Skin of body (tissue), 2 donors: Measurements from ENCODE around the gene PMS2. TPM values are rescaled to one million over a fixed set of nuclear protein-coding genes. Genes with fewer than 3 reads are reported as not detected.
"Not testable (repeated sequence)": the region's sequence is repeated elsewhere in the genome, so short reads cannot be mapped to it uniquely, and the experiment has no call there.

ENCODE experiments used
- DNase-seq: peaks from one replicate; lab custom pipeline; 2025; lab: John Stamatoyannopoulos, UW
- total RNA-seq: library from RNA; depleted of rRNA; stranded (reverse); fragments of >200 nt; gene quantifications from one replicate; pipeline ENCODE4 v1.2.3, GENCODE V29; 2014

PMS2 gene, protein sequence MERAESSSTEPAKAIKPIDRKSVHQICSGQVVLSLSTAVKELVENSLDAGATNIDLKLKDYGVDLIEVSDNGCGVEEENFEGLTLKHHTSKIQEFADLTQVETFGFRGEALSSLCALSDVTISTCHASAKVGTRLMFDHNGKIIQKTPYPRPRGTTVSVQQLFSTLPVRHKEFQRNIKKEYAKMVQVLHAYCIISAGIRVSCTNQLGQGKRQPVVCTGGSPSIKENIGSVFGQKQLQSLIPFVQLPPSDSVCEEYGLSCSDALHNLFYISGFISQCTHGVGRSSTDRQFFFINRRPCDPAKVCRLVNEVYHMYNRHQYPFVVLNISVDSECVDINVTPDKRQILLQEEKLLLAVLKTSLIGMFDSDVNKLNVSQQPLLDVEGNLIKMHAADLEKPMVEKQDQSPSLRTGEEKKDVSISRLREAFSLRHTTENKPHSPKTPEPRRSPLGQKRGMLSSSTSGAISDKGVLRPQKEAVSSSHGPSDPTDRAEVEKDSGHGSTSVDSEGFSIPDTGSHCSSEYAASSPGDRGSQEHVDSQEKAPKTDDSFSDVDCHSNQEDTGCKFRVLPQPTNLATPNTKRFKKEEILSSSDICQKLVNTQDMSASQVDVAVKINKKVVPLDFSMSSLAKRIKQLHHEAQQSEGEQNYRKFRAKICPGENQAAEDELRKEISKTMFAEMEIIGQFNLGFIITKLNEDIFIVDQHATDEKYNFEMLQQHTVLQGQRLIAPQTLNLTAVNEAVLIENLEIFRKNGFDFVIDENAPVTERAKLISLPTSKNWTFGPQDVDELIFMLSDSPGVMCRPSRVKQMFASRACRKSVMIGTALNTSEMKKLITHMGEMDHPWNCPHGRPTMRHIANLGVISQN
- total RNA-seq, result 13.0 TPM

DNA sequence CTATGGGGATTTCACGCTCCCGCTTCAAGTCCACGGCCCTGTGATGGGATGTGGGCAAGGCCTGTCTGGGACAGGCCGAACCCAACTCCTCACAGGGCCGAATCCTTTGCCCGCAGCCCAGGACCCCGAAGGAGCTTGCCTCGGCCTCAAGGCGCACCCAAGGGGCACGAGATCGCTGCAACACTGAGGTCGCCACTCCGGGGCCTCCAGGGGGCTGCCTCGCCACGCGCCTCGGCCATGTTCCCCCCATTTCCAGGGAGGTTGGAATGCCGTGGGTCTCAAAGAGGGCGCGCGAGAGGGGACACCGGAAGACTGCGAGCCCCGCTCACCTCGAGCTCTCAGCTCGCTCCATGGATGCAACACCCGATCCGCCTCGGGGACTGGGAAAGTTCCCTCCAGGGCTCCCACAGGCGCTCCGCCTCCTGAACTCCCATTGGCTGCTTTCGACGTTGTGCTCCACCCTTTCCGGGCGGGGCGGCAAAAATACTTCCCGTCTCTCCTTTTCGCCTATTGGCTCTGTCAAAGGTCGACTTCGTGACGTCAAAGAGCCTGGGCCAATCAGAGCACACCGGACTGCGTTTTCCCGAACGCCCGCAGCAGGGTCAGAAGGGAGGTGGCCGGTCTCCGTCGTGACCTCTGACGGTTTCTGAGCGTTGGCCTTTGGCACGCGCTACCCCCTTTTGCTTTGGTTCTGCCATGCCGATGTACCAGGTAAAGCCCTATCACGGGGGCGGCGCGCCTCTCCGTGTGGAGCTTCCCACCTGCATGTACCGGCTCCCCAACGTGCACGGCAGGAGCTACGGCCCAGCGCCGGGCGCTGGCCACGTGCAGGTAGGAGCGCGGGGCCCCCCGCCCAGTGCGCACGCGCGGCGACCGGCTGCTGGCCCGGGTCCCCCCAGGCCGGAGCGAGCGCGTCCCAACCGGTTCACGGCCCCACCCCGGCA is at the start of gene PMS2, which contains the start of gene AIMP2:
TSS of gene PMS2 (minus strand) at position 382 of the 944 bp plus-strand sequence. CDS start at position 352, 30 bp downstream.
TSS of gene AIMP2 (plus strand) at position 605 of the 944 bp plus-strand sequence. CDS start at position 697, 92 bp downstream.
- DNase-seq, result peak; percentile 95

DNA sequence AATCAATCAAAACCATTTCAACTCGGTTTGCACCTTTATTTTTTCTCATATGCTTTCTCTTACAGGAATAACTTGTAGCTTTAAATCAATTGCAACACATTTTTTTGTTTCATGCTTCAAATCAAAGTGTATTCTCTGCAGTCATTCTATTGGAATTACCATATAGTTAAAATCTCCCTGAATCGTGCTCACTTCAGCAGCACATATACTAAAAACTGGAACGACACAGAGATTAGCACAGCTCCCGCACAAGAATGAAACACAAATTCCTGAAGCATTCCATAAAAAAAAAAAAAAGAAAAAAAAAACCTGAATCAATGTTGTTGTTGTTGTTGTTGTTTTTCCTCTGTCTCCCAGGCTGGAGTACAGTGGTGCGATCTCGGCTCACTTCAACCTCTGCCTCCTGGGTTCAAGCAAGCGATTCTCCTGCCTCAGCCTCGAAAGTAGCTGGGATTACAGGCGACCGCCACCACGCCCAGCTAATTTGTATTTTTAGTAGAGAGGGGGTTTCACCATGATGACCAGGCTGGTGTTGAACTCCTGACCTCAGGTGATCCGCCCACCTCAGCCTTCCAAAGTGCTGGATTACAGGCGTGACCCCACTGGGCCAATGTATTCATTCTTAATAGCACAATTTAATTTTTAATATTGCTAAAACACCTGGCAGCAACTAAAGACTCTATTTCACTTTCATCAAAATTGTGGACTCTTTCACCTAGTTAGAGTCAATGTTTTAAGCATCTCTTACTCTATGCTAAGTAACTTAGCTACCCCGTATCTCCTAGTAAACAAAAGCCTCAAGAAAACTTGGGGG is 48.7 kb upstream of the PMS2 start:
- no peak for DNase-seq

DNA sequence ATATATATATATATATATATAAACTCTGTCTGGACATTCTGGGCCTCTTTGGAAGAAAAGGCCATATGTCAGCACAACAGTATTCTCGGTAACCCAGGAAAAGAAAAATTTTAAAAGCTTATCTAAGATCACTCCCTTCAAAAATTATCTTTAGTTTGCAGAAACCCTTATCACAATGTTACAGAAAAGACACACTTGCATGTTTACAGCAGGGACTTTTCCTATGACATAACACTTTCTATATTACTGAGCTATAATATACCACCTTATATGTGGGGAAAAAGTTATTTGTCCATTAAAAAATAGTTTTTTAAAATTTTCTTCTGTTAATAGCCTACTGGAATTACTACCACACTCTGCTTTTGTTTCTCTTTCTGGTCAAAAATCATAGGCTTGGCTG is 47.8 kb upstream of the PMS2 start:
- no peak for DNase-seq

DNA sequence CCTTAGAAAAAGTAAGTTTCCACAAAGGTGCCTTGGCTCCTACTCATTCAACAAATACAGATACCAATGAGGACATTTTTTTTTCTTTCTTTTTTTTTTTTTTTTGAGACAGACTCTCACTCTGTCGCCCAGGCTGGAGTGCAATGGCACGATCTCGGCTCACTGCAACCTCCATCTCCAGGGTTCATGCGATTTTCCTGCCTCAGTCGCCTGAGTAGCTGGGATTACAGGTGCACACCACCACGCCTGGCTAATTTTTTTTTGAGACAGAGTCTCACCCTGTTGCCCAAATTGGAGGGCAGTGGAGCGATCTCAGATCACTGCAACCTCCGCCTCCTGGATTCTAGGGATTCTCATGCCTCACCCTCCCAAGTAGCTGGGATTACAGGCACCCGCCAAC is 42.3 kb upstream of the PMS2 start:
- DNase-seq, result not testable (repeated sequence)

DNA sequence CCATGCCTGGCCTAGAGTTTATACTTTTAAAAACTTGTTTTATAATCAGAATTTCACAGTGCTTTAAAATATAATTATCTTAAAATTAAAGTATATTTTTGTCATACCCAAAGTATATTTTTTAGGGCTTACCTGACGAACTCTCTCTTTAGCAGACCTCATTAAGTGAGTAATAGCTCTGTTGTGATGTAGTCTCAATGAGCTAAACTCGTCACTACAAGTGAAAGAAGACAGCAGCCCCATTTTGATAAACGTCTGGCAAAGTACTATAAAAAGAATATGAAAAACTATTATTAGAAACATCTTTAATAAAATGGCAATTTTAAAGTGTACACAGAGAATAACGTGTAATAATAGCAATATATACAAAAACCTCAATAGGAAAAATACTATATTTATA is 40.9 kb upstream of the PMS2 start:
- DNase-seq, result no peak

DNA sequence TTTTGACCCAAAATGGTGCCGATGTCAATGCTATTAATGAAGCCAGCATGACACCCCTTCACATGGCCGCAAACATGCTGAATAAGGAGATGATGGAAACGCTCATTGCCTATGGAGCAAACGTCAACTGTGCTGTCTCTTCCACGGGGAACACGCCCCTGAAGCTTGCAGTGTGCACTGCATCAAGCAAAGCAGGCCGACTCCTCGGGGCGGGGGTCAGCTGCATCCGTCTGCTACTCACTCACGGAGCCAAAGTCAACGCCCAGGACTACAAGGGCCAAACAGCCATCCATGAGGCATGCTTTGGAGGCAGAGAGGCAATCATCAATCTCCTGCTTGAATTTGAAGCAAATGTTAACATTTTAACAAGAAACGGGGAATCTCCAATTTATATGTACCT is 26.8 kb upstream of the PMS2 start:
- DNase-seq, result no peak

DNA sequence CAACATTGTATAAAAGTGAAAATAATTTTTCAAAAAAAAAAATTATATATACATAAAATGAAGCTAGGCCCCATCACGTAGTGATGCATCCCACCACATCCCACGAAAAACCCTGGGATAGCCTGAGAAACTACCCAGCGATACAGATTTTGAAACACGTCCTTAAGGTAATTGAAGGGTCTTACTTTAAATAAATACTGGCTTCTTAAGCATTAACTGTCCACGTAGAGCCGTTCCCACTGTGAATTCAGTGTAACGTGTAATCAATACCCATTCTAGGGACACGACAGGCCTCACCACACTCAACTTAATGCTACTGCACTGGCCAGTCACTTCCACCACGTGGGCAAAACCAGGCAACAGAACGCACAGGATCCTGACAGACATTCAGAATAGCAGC is 26.3 kb upstream of the PMS2 start:
- DNase-seq, result no peak

DNA sequence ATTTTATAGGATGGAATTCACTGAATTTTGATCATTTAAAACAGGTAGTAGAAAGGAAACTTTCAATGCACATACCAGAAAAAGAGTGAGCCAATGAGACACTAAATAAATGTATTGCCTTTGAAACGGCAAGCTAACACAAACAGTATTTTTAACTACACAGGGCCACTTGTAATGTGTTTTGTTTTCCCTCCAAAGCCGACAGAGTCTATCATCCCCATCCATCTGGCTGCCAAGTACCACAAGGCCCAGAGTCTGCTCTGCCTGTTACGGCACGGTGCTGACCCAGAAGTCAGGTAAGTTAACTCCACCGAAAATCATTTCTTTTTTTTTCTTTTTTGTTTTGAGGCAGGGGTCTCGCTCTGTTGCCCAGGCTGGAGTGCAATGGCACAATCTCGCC is 23.8 kb upstream of the PMS2 start:
- no peak for DNase-seq

DNA sequence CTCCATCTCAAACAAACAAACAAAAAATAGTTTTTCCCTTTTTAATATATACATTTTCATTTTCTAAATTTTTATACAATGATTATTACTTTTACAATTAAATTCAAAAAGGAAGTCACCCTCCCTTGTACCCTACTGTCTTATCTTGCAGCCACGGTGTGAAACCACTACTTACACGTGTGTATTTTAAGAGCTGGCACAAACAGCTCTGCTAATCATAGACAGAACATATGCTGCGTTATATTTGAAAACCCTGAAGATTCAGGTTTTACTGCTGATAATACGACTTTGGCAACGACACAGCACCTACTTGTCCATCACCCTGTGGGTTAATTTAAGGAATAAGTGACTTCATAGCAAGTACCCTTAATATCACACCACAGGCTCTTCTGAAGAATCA is 23.3 kb upstream of the PMS2 start:
- DNase-seq, result no peak

DNA sequence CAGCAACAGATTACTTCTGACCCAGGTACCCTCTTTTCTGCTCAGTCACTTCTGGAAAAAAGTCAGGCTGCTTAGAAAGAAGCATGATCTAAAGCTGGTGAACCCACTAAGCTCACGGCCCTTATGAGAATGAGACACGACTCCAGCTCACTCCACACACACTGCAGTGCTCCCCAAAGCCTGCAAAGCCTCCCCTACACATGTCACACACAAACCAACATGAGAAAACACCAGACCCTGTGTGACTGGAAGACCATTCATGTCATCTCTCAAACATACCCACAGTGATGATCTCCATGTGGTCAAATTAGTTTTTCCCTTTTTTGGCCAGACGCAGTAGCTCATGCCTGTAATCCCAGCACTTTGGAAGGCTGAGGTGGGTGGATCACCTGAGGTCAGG is 22.7 kb upstream of the PMS2 start:
- no peak for DNase-seq

DNA sequence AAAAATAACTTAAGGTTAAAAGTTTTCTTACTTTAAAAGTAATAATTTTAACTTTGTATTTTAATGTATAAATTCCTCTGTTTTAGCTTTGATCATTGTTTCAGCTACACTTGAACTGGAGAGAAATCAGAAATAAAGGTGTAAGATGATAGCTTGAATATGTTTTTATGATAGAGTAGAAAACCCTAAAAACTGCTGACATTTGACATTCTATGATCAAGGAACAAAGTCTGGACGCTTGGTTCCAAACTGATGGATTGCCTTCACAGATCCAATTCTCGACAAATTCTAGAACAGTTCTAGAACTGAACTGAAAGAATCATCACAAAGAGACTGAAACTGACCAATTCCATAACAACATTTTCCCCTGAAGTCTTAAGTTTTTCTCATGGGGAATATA is 22.1 kb upstream of the PMS2 start, which contains the start of gene ANKRD61:
TSS of gene ANKRD61 (plus strand) at position 389 of the 400 bp plus-strand sequence. CDS start at position 389, 0 bp downstream.
- DNase-seq, result no peak

DNA sequence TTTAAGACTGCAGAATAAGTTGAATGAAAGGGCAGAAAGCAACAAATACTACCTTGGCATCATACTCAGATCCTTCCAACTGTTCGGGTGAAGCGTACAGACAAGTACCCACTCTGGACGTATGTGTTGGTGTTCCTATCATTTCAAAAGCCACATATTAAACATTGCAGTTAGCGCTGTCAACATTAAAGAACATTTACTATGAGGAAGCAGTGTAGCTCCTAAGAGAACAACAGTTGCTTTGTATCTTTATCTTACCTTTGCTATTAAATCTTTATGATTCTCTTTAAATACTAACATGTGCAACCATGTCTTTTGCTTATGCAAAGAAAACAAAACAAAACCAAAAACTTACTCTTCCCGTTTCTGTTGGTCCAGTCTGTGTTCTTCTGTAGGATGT is 19.7 kb upstream of the PMS2 start:
- DNase-seq, result no peak

DNA sequence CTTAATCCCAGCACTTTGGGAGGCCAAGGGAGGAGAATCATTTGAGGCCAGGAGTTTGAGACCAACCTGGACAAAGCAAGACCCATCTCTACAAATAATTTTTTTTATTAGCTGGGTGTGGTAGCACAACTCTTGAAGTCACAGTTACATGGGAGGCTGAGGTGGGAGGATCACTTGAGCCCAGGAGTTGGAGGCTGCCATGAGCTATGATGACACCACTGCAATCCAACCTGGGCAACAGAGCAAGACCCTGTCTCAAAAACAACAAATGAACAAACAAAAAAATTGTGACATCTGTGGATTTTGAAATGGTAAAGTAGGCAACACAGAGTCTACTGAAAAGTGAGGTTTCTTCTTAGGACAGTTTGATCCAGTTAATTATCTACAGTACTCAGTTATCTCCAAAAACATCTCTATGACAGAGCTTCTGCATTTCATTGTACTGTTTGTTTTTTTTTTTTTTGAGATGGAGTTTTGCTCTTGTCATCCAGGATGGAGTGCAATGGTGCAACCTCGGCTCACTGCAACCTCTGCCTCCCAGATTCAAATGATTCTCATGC is 19.0 kb upstream of the PMS2 start:
- DNase-seq, result no peak

DNA sequence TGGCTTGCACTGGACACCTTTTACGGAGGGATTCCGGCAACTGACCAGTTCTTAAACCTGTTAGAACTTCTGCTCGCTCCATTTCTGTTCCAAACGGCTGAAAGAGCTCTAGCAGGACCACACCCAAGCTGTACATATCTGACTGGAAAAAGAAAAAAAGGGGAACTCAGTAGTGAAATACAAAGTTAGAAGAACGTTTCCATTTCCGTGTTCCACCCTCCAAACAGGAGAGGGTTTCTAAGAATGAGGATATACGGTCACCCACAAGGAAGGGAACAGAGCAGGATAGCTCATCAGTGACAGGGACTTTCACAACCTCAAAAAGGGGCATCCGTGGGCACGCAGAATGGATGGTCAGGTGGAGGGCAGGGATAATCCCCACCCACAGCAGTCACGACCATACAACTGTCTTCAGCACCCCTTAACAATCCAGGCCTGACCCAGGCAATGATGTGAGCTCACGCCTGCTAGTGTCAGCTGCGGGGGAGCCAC is 18.0 kb upstream of the PMS2 start:
- DNase-seq, result no peak

DNA sequence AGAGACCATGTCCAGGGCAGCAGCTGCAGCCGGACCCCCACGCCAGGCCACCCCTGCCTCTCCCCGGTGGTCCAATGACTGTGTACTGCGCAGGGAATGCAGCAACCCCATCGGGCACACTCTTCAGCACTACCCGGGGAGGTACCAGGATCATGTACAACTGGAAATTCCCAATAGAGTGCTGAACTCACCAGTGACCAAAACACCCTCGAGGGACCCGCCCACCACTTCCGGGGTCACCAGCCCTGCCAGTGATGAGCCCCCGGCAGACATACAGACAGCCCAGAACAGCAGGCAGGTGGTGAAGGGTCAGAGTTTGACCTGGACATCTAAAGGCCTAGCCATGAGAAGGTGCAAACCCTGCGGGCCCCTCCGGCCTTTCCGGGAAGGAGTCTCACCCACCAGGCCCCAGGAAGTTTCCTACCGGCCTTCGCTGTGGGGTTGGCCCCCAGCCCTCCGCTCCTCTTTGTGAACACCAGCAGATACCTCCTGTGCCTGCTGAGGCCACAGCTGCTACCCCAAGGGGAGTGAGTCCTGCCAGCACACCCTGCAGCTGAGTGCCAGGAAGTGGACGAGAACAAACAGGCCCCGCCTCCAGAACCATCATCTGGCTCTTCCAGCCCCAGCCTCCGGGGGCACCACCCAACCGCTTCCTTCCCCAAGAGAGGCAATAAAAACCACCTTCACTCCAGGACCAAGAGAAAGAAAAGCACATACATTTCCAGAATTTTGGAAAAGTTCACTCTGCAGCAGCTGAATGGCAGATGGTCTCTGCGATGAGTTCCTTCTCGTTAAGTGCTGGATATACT is 17.4 kb upstream of the PMS2 start:
- no peak for DNase-seq

DNA sequence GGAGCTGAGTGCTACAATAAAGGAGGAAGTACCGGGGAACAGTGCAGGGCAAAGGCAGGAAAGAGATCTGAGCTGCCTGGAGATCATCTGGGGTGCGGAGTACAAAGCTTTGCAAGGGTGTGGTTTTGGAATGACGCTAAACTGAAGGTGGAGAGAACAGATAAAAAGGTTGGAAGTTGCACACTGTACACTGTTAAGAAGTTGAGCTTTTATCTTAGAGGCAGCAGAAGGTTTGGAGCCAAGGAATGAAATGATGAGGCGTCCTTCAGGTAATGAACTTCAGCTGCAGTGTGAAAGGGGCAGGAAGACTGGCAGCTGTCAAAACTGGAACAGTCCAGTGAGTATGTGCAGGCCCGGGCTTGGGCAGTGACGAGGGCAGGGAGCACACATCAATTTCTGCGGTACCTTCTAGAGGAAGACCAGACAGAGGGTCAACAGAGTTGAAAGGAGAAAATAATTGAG is 15.2 kb upstream of the PMS2 start:
- DNase-seq, result no peak

DNA sequence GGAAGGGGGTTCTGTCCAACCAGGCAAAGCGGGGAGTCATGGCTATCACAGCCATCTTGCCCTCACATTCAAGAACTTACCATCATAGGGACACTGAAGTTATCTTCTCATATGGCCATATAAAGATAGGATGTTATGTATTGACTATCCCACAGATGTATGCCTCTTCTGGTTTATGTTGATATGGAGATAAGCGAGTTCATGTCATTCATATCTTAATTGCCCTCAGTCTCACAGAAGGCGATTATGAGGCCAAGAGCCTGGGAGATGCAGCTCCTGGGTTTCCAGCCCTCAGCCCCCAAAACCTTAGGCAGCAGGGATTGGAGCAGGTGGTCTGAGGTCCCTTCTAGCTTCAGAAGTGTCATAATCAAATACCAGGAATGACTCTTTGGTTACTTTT is 13.9 kb upstream of the PMS2 start:
- DNase-seq, result no peak

DNA sequence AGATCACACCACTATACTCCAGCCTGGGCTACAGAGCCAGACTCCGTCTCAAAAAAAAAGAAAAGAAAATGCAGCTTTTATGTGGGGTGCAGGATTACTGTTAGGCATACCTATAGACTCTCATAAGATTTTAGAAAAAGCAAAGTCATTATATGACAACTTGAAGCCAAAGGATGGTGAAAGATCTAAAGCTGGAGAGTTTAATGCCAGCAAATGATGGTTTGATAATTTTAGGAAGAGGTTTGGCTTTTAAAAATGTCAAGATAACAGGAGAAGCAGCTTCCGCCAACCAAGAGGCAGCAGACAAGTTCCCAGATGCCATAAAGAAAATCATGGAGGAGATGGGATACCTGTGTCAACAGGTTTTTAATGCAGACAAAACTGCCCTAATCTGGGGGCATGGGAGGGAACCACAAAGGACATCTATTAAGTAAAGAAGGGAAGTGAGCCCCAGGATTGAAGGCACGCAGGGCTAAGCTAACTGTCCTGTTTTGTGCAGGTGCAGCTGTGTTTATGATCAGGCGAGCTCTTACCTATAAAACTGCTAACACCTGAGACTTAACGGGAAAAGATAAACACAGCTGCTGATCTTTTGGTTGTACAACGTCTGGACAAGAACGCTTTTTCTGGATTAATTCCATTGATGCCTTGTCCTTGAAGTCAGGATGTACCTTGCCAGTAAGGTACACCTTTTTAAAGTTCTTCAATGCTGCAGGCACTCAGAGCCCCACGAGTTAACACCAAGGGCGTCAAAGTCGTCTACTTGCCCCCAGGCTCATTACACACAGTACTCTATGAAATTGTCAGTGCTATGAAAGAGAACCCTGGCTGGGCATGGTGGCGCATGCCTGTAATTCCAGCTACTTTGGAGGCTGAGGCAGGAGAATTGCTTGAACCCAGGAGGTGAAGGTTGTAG is 11.8 kb upstream of the PMS2 start:
- no peak for DNase-seq
